GM23248 (cell line): ENCODE results near the gene C11orf91. TPM values are rescaled to one million over a fixed set of nuclear protein-coding genes. Genes with fewer than 3 reads are reported as not detected.
"Not testable (repeated sequence)": the region's sequence is repeated elsewhere in the genome, so short reads cannot be mapped to it uniquely, and the experiment has no call there.

Source experiments
- DNase-seq: peaks from one replicate; pipeline ENCODE4 v3.0.0-alpha.2; 2015
- H2AFZ ChIP-seq: fragments of 200-600 bp; sonication (generic); 2 replicates; pipeline ENCODE4 v1.6.1; 2016; ENCODE audit warnings: antibody characterized with exemption
- H3F3A ChIP-seq: fragments of 200-600 bp; sonication (generic); 2 replicates; pipeline ENCODE4 v1.6.1; 2016; ENCODE audit warnings: mild to moderate bottlenecking, antibody characterized with exemption, mixed run types; ENCODE audit not compliant: insufficient read depth
- H3K27ac ChIP-seq: fragments of 200-600 bp; sonication (generic); 2 replicates; pipeline ENCODE4 v1.5.1; 2016; ENCODE audit warnings: mild to moderate bottlenecking
- H3K27me3 ChIP-seq: fragments of 200-600 bp; sonication (generic); replicated peaks from 2 replicates; pipeline ENCODE4 v1.6.1; 2016; ENCODE audit warnings: mild to moderate bottlenecking; ENCODE audit not compliant: insufficient read depth
- H3K36me3 ChIP-seq: fragments of 200-600 bp; sonication (generic); 2 replicates; pipeline ENCODE4 v1.6.1; 2016; ENCODE audit warnings: low read depth, mild to moderate bottlenecking
- H3K4me1 ChIP-seq: fragments of 200-600 bp; sonication (generic); 2 replicates; pipeline ENCODE4 v1.6.1; 2016; ENCODE audit warnings: mild to moderate bottlenecking; ENCODE audit not compliant: insufficient read depth
- H3K4me2 ChIP-seq: fragments of 200-600 bp; sonication (generic); one replicate; pipeline ENCODE4 v1.6.1; 2016; ENCODE audit warnings: mild to moderate bottlenecking; ENCODE audit not compliant: unreplicated experiment
- H3K4me3 ChIP-seq: fragments of 200-600 bp; sonication (generic); 2 replicates; pipeline ENCODE4 v1.5.1; 2016; ENCODE audit warnings: mild to moderate bottlenecking
- H3K79me2 ChIP-seq: fragments of 200-600 bp; sonication (generic); 2 replicates; pipeline ENCODE4 v1.6.1; 2016; ENCODE audit warnings: mild to moderate bottlenecking; ENCODE audit not compliant: insufficient read depth
- H3K9ac ChIP-seq: fragments of 200-600 bp; sonication (generic); 2 replicates; pipeline ENCODE4 v1.6.1; 2016; ENCODE audit warnings: mild to moderate bottlenecking
- H3K9me2 ChIP-seq: fragments of 200-600 bp; sonication (generic); 2 replicates; pipeline ENCODE4 v1.6.1; 2016; ENCODE audit warnings: mixed run types, mild to moderate bottlenecking, moderate library complexity; ENCODE audit not compliant: insufficient read depth
- H3K9me3 ChIP-seq: fragments of 200-600 bp; sonication (generic); one replicate; pipeline ENCODE4 v1.6.1; 2017; ENCODE audit warnings: low read depth
- H4K20me1 ChIP-seq: fragments of 200-600 bp; sonication (generic); 2 replicates; pipeline ENCODE4 v1.6.0; 2016; ENCODE audit not compliant: insufficient read depth
- EZH2 ChIP-seq: fragments of 200-600 bp; sonication (generic); IDR thresholded peaks from 2 replicates; pipeline ENCODE4 v1.6.1; 2018; ENCODE audit warnings: antibody characterized with exemption, mild to moderate bottlenecking; ENCODE audit not compliant: insufficient read depth, poor library complexity, severe bottlenecking
- EZH2phosphoT487 ChIP-seq: fragments of 200-600 bp; sonication (generic); IDR thresholded peaks from 2 replicates; pipeline ENCODE4 v1.6.1; 2018; ENCODE audit warnings: antibody characterized with exemption, moderate library complexity, mild to moderate bottlenecking, low read depth; ENCODE audit not compliant: insufficient read depth
- WGBS, 2 experiments: methylation state at CpG; one replicate each; pipeline ENCODE4 v1.1.6; 2015 to 2017; ENCODE audit warnings: low lambda C conversion rate in 2 of 2, low coverage in 1 of 2; ENCODE audit errors: missing lambda C conversion rate in 2 of 2; 5-methylcytosine and 5-hydroxymethylcytosine counted together
- in situ Hi-C: fragments of 300-500 bp; cut with MboI; formaldehyde crosslinking; loops from 2 replicates; pipeline ENCODE4 v1.15.0; 2020
- polyA plus RNA-seq: library from polyadenylated mRNA; unstranded; fragments of >200 nt; fragmentation: Nextera tagmentation; extraction: Ambion mirVana; gene quantifications from 2 replicates; pipeline ENCODE4 v1.2.1, GENCODE V29; 2016
- total RNA-seq: library from RNA; depleted of rRNA; stranded (reverse); fragments of >200 nt; shearing (Covaris generic); gene quantifications from 2 replicates; pipeline ENCODE4 v1.2.3, GENCODE V29; 2014

The C11orf91 gene
- total and polyA plus RNA-seq, 2 experiments from 2014 or later, result not detected

- peak overlapping the region; percentile 99 for H3K9ac ChIP-seq
- peaks cover 66% of the 10 kb centered on the region for H3K79me2 ChIP-seq
- H3K4me1 ChIP-seq, result peaks cover 62% of the 10 kb centered on the region
- H2AFZ ChIP-seq, result no peak overlapping the region
- TF ChIP-seq EZH2, result no peak
- TF ChIP-seq EZH2phosphoT487, result no peak
- H3K9me2 ChIP-seq, result no peaks in the 10 kb centered on the region
- no peaks in the 10 kb centered on the region for H3K9me3 ChIP-seq
- peaks cover 11% of the 10 kb centered on the region; the same call in 1 of the 2 replicates for H4K20me1 ChIP-seq
- H3K27ac ChIP-seq, result peak overlapping the region; percentile 95
- H3K27me3 ChIP-seq, result no peaks in the 10 kb centered on the region
- WGBS, 2 experiments, result 1 to 2% methylated on average over 15 of the region's 15 CpGs
- peaks cover 23% of the 10 kb centered on the region for H3K36me3 ChIP-seq
- in situ Hi-C loops, result no loop called here
- peak overlapping the region; percentile 84 for H3K4me3 ChIP-seq
- H3K4me2 ChIP-seq, result peak overlapping the region; percentile 78
- H3F3A ChIP-seq, result peaks cover 60% of the 10 kb centered on the region
- peak; percentile 64 for DNase-seq
Observed at GRCh38 chr11:33734441-33735270, 34.0 kb upstream of the C11orf91 start.

DNA sequence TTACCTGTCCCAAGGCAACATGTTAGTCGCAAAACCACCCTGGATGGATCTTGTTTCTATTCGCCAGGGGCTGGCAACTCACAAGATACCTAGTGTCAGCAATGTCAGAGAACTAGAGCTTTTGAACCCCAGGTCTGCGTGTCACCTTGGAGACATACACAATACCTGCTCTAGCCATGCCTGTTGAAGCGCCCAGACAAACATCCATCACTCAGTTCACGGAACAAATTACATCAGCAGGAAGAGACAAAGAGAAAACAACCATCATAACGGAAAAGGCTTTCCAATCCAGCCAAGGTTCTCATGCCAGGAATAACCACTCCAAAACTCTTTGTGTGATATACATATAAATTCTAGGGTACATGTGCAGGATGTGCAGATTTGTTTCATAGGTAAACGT, 33.4 kb upstream of the C11orf91 start:
- peak; percentile 39 for DNase-seq
- Histone ChIP-seq H4K20me1 (peaks cover 11% of the 10 kb centered on the region), H2AFZ (no peak overlapping the region)

DNA sequence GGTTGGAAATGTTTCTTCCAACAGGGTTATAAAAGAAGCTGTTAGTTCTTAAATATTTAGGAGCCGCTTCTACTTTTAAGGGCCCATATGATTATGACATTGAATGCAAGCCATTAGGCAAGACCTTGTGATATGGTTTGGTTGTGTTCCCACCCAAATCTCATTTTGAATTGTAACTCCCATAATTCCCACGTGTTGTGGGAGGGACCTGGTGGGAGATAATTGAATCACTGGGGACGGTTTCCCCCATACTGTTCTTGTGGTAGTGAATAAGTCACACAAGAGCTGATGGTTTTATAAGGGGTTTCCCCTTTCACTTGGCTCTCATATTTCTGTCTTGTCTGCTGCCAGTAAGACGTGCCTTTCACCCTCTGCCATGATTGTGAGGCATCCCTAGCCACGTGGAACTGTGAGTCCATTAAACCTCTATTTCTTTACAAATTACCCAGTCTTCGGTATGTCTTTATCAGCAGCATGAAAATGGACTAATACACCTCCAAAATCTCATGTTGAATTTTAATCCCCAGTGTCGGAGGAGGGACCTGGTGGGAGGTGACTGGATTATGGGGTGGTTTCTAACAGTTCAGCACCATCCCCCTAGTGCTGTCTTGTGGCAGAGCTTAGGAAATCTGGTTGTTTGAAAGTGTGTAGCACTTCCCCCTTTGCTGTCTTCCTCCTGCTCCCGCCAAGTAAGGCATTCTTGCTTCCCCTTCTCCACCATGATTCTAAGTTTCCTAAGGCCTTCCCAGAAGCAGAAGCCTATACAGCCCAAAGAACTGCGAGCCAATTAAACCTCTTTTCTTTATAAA, 31.3 kb upstream of the C11orf91 start:
- Histone ChIP-seq H3K79me2 (peaks cover 93% of the 10 kb centered on the region), H3K9me2 (no peaks in the 10 kb centered on the region), H3F3A (peaks cover 57% of the 10 kb centered on the region), H3K4me2 (peak overlapping the region; percentile 78), H3K4me3 (peak overlapping the region; percentile 84), H3K36me3 (peaks cover 25% of the 10 kb centered on the region), H2AFZ (no peak overlapping the region), H3K9me3 (no peaks in the 10 kb centered on the region), H3K4me1 (peaks cover 56% of the 10 kb centered on the region), H3K27ac (peak overlapping the region; percentile 95), H4K20me1 (peaks cover 11% of the 10 kb centered on the region), H3K9ac (peak overlapping the region; percentile 99), H3K27me3 (no peaks in the 10 kb centered on the region)
- 74% methylated on average over 9 of the region's 9 CpGs for WGBS, 2 experiments
- in situ Hi-C loops, result no loop called here
- no peak for TF ChIP-seq EZH2phosphoT487
- no peak for TF ChIP-seq EZH2
- peak; percentile 30 for DNase-seq

More for the DNA sequence above, 33.4 kb upstream of the C11orf91 start:
- no peaks in the 10 kb centered on the region for H3K9me3 ChIP-seq
- 8 to 21% methylated on average over 7 of the region's 7 CpGs for WGBS, 2 experiments
- H3K27me3 ChIP-seq, result no peaks in the 10 kb centered on the region
- H3K4me1 ChIP-seq, result peaks cover 68% of the 10 kb centered on the region
- H3K27ac ChIP-seq, result peak overlapping the region; percentile 95
- H3K9me2 ChIP-seq, result no peaks in the 10 kb centered on the region
- peak overlapping the region; percentile 78 for H3K4me2 ChIP-seq
- peak overlapping the region; percentile 84 for H3K4me3 ChIP-seq
- peaks cover 25% of the 10 kb centered on the region for H3K36me3 ChIP-seq
- H3K79me2 ChIP-seq, result peaks cover 72% of the 10 kb centered on the region
- peak overlapping the region; percentile 99 for H3K9ac ChIP-seq
- peaks cover 67% of the 10 kb centered on the region for H3F3A ChIP-seq
- in situ Hi-C loops, result no loop called here
- TF ChIP-seq EZH2phosphoT487 (no peak), EZH2 (no peak)

GRCh38 chr11:33730716-33731115, 30.1 kb upstream of the C11orf91 start:
- Histone ChIP-seq H2AFZ (no peak overlapping the region), H3K36me3 (peaks cover 26% of the 10 kb centered on the region), H3K9me3 (no peaks in the 10 kb centered on the region), H3K4me3 (peak overlapping the region; percentile 47), H4K20me1 (peaks cover 12% of the 10 kb centered on the region), H3K27ac (peak overlapping the region; percentile 25; the same call in 1 of the 2 replicates), H3K9me2 (no peaks in the 10 kb centered on the region), H3K9ac (peak overlapping the region; percentile 22), H3F3A (peaks cover 65% of the 10 kb centered on the region), H3K27me3 (no peaks in the 10 kb centered on the region), H3K4me1 (peaks cover 62% of the 10 kb centered on the region), H3K79me2 (peaks cover 100% of the 10 kb centered on the region), H3K4me2 (peak overlapping the region; percentile 78)
- TF ChIP-seq EZH2phosphoT487 (no peak), EZH2 (no peak)
- no peak for DNase-seq
- WGBS, 2 experiments, result 50 to 51% methylated on average over 7 of the region's 7 CpGs
- in situ Hi-C loops, result no loop called here

DNA sequence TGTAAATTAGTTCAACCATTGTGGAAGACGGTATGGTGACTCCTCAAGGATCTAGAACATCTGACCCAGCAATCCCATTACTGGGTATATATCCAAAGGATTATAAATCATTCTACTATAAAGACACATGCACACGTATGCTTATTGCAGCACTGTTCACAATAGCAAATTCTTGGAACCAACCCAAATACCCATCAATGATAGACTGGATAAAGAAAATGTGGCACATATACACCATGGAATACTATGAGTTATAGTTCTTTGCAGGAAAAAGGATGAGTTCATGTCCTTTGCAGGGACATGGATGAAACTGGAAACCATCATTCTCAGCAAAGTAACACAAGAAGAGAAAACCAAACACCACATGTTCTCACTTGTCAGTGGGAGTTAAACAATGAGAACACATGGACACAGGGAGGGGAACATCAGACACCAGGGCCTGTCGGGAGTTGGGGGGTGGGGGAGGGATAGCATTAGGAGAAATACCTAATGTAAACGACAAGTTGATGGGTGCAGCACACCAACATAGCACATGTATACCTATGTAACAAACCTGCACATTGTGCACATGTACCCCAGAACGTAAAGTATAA, 28.5 kb upstream of the C11orf91 start:
- peaks cover 15% of the 10 kb centered on the region for H4K20me1 ChIP-seq
- H3K4me2 ChIP-seq, H3K9ac ChIP-seq, H2AFZ ChIP-seq, H3K9me3 ChIP-seq, H3K9me2 ChIP-seq, in situ Hi-C loops, H3K27me3 ChIP-seq: not testable (repeated sequence)
- peaks cover 70% of the 10 kb centered on the region for H3F3A ChIP-seq
- peaks cover 100% of the 10 kb centered on the region for H3K79me2 ChIP-seq
- H3K4me1 ChIP-seq, result peaks cover 77% of the 10 kb centered on the region
- 0 out of 2 replicates have a peak overlapping the region, but pooled peaks have one; percentile 1 for H3K4me3 ChIP-seq
- 53 to 65% methylated on average over 5 of the region's 5 CpGs for WGBS, 2 experiments
- peaks cover 30% of the 10 kb centered on the region for H3K36me3 ChIP-seq
- peak; percentile 4 for DNase-seq
- H3K27ac ChIP-seq, result peak overlapping the region; percentile 25; the same call in 1 of the 2 replicates

DNA sequence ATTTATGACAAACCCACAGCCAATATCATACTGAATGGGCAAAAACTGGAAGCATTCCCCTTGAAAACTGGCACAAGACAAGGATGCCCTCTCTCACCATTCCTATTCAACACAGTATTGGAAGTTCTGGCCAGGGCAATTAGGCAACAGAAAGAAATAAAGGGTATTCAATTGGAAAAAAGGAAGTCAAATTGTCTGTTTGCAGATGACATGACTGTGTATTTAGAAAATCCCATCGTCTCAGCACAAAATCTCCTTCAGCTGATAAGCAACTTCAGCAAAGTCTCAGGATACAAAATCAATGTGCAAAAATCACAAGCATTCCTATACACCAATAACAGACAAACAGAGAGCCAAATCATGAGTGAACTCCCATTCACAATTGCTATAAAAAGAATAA, 26.9 kb upstream of the C11orf91 start:
- H3K9me2 ChIP-seq, H3K9ac ChIP-seq, H3K4me3 ChIP-seq, H3K4me2 ChIP-seq, H3K9me3 ChIP-seq, in situ Hi-C loops, H4K20me1 ChIP-seq, H3K27me3 ChIP-seq, H2AFZ ChIP-seq, H3K27ac ChIP-seq, DNase-seq: not testable (repeated sequence)
- WGBS, 2 experiments, result 92 to 100% methylated on average over 1 of the region's 1 CpG
- peaks cover 25% of the 10 kb centered on the region for H3K36me3 ChIP-seq
- H3K4me1 ChIP-seq, result peaks cover 78% of the 10 kb centered on the region
- H3K79me2 ChIP-seq, result peaks cover 94% of the 10 kb centered on the region
- H3F3A ChIP-seq, result peaks cover 73% of the 10 kb centered on the region
